Sigmoid colon (tissue), 7 donors: ENCODE measurements around the gene DUOXA1. TPM values are rescaled to one million over a fixed set of nuclear protein-coding genes. Genes with fewer than 3 reads are reported as not detected.

Experiments
- DNase-seq: peaks from one replicate; pipeline ENCODE4 v3.0.0-alpha.2; 2019
- H3K27ac ChIP-seq, 4 donors: fragments of 200-600 bp; sonication (generic); one replicate each; pipeline ENCODE4 v1.5.1; 2016 to 2019; ENCODE audit warnings: mild to moderate bottlenecking in 1 of 4
- H3K27me3 ChIP-seq, 3 donors: fragments of 200-600 bp; sonication (generic); one replicate each; pipeline ENCODE4 v1.5.1; 2019; ENCODE audit warnings: mild to moderate bottlenecking in 1 of 3
- H3K36me3 ChIP-seq, 4 donors: fragments of 200-600 bp; sonication (generic); one replicate each; pipeline ENCODE4 v1.5.1; 2016 to 2019
- H3K4me1 ChIP-seq, 4 donors: fragments of 200-600 bp; sonication (generic); one replicate each; pipeline ENCODE4 v1.5.1; 2017 to 2019
- H3K4me3 ChIP-seq, 4 donors: fragments of 200-600 bp; sonication (generic); one replicate each; pipeline ENCODE4 v1.5.1; 2017 to 2019; ENCODE audit warnings: mild to moderate bottlenecking in 2 of 4, moderate library complexity in 1 of 4
- H3K9me3 ChIP-seq, 4 donors: fragments of 200-600 bp in 3 of 4; sonication (generic) in 3 of 4; one replicate each; pipeline versions ENCODE4 v1.5.1 to v1.6.1; 2013 to 2019
- CTCF ChIP-seq, 4 experiments: fragments of 450-650 bp in 3 of 4; fragments of 200-600 bp in 1 of 4; IDR thresholded peaks; one replicate each; pipeline ENCODE4 v1.5.1; 2016 to 2019; ENCODE audit warnings: antibody characterized with exemption in 4 of 4, mild to moderate bottlenecking in 3 of 4, moderate library complexity in 2 of 4
- EP300 ChIP-seq, 4 donors: sonication (generic); formaldehyde crosslinking; IDR thresholded peaks; one replicate each; pipeline ENCODE4 v1.6.1; 2017; ENCODE audit warnings: antibody characterized with exemption in 4 of 4
- POLR2A ChIP-seq, 2 donors: fragments of 450-650 bp; IDR thresholded peaks; one replicate each; pipeline ENCODE4 v1.6.1; 2016; ENCODE audit warnings: antibody characterized with exemption in 2 of 2, mild to moderate bottlenecking in 2 of 2, moderate library complexity in 2 of 2
- POLR2AphosphoS5 ChIP-seq, 4 donors: sonication (generic); formaldehyde crosslinking; IDR thresholded peaks; one replicate each; pipeline ENCODE4 v1.6.1; 2017; ENCODE audit warnings: antibody characterized with exemption in 4 of 4
- WGBS, 2 donors: extraction: QIAGEN DNeasy Blood & Tissue Kit; methylation state at CpG; one replicate each; pipeline ENCODE4 v1.1.7; 2013; 5-methylcytosine and 5-hydroxymethylcytosine counted together
- intact Hi-C: fragments of 100-400 bp; cut with DNase I; formaldehyde crosslinking; loops from one replicate; pipeline ENCODE4 v1.15.1; 2023
- polyA plus RNA-seq, 3 donors: library from polyadenylated mRNA; stranded (reverse); fragments of 200-250 nt; gene quantifications; one replicate each; pipeline ENCODE4 v1.2.3, GENCODE V29; 2013
- total RNA-seq, 4 donors: library from RNA; depleted of rRNA; stranded (reverse); fragments of >200 nt; gene quantifications; one replicate each; pipeline ENCODE4 v1.1.0, GENCODE V29; 2016
- donor health status: healthy with polysubstance abuse.
- donor health status: Bipolar disorder and iron deficiency.
- donor health status: healthy.

The DUOXA1 gene
- total and polyA plus RNA-seq, 7 donors: 0.36 to 3.1 (median 1.7) TPM; not detected in 2

- Histone ChIP-seq H3K9me3 (no peaks in the 10 kb centered on the region), H3K4me3 (peak overlapping the region in 3 of 4 donors; percentile 3 to 37 (median 32)), H3K4me1 (peaks cover 0 to 35% (median 31%) of the 10 kb centered on the region in 4 donors), H3K36me3 (no peaks in the 10 kb centered on the region), H3K27me3 (peaks cover 47 to 82% (median 62%) of the 10 kb centered on the region in 3 donors), H3K27ac (no peak overlapping the region)
- intact Hi-C loops: no loop called here
- TF ChIP-seq EP300 (IDR thresholded peaks at IDR 0.05): no peak
- TF ChIP-seq POLR2AphosphoS5 (IDR thresholded peaks at IDR 0.05): no peak
- TF ChIP-seq CTCF (IDR thresholded peaks at IDR 0.05): no peak
- TF ChIP-seq POLR2A (IDR thresholded peaks at IDR 0.05): no peak
- 35 to 55% methylated on average over 33 of the region's 33 CpGs for WGBS, 2 donors
- DNase-seq: no peak
Measured at GRCh38 chr15:45117308-45118130, 12.2 kb downstream of the DUOXA1 start.

GRCh38 chr15:45116482-45117307 lies 13.0 kb downstream of the DUOXA1 start:
- no peak for DNase-seq

GRCh38 chr15:45116006-45116481 lies 13.6 kb downstream of the DUOXA1 start:
- H3K4me3 ChIP-seq: no peak overlapping the region
- H3K27me3 ChIP-seq: peaks cover 58 to 92% (median 75%) of the 10 kb centered on the region in 3 donors
- H3K36me3 ChIP-seq: no peaks in the 10 kb centered on the region
- WGBS, 2 donors: 31 to 68% methylated on average over 19 of the region's 19 CpGs
- intact Hi-C loops: no loop called here
- no peak for TF ChIP-seq POLR2AphosphoS5 (IDR thresholded peaks at IDR 0.05)
- no peak for TF ChIP-seq CTCF (IDR thresholded peaks at IDR 0.05)
- TF ChIP-seq POLR2A (IDR thresholded peaks at IDR 0.05): no peak
- no peak for TF ChIP-seq EP300 (IDR thresholded peaks at IDR 0.05)
- peaks cover 0 to 48% (median 34%) of the 10 kb centered on the region in 4 donors for H3K4me1 ChIP-seq
- H3K27ac ChIP-seq: no peak overlapping the region
- H3K9me3 ChIP-seq: no peaks in the 10 kb centered on the region
- no peak for DNase-seq

More at GRCh38 chr15:45116482-45117307, 13.0 kb downstream of the DUOXA1 start:
- no peak for TF ChIP-seq EP300 (IDR thresholded peaks at IDR 0.05)
- TF ChIP-seq POLR2AphosphoS5 (IDR thresholded peaks at IDR 0.05): no peak
- Histone ChIP-seq H3K36me3 (no peaks in the 10 kb centered on the region), H3K27me3 (peaks cover 54 to 90% (median 71%) of the 10 kb centered on the region in 3 donors), H3K4me1 (peaks cover 0 to 44% (median 34%) of the 10 kb centered on the region in 4 donors), H3K4me3 (peak overlapping the region in 3 of 4 donors; percentile 9 to 37 (median 14)), H3K9me3 (no peaks in the 10 kb centered on the region), H3K27ac (no peak overlapping the region)
- intact Hi-C loops: no loop called here
- 13 to 40% methylated on average over 65 of the region's 65 CpGs for WGBS, 2 donors

- Histone ChIP-seq H3K4me3 (no peak overlapping the region), H3K27me3 (peaks cover 58 to 88% (median 70%) of the 10 kb centered on the region in 3 donors), H3K27ac (no peak overlapping the region), H3K4me1 (peaks cover 0 to 48% (median 34%) of the 10 kb centered on the region in 4 donors), H3K36me3 (no peaks in the 10 kb centered on the region), H3K9me3 (no peaks in the 10 kb centered on the region)
- WGBS, 2 donors: 62 to 83% methylated on average over 7 of the region's 7 CpGs
- no peak for TF ChIP-seq POLR2A (IDR thresholded peaks at IDR 0.05)
- TF ChIP-seq CTCF (IDR thresholded peaks at IDR 0.05): no peak
- no peak for TF ChIP-seq EP300 (IDR thresholded peaks at IDR 0.05)
- no peak for TF ChIP-seq POLR2AphosphoS5 (IDR thresholded peaks at IDR 0.05)
- DNase-seq: no peak
- intact Hi-C loops: no loop called here
Measured at GRCh38 chr15:45115312-45115820, 14.3 kb downstream of the DUOXA1 start.
